Measurements from ENCODE around the gene RAD18.

Gene RAD18

GRCh38 chr3:8964436-8965370 is 1.4 kb upstream of the RAD18 start:
- peak; percentile 68 for DNase-seq (ENCODE audit: low spot score)

- no peak for DNase-seq (ENCODE audit: low spot score)
Measured at GRCh38 chr3:8962226-8962861, 928 bp downstream of the RAD18 start.

GRCh38 chr3:8959668-8960067 is 3.6 kb downstream of the RAD18 start:
- DNase-seq (ENCODE audit: low spot score), result no peak

DNA sequence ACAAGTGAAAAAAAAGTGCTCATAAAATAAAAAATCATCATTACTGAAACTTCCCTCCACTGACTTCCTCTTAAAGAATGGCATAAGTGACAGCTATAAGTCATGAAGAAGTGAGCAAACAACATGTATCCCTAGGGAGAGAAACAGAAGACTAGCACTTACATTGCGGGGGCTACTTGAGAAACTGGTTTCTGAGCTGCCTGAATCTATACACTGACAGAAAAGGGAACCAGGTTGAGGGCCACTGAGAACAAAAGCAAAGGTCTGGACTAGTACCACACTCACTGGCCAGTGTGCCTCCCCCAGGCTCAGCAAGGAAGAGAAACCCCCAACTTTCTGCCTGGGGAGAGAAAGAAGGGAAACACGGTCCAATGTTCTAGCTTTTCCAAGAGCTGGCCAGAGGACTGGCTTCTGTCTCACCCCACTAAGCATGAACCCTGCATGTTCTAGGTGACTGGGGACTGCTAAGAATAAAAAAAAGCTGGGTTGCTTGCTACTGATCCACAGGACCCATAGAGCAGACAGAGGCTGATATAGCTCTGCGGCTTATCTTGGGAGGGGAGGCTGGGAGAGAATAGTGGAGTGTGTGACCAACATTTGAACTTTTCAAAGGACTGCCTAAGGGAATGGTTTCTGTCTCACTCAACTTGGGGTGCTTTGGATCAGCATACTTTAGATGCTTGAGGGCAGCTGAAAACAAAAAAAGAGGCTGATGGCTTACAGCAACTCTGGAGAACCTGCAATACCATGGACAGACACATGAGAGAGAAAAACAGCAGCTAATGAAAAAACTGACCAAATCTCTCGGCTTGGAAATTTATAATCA is 8.1 kb downstream of the RAD18 start:
- DNase-seq (ENCODE audit: low spot score), result no peak

DNA sequence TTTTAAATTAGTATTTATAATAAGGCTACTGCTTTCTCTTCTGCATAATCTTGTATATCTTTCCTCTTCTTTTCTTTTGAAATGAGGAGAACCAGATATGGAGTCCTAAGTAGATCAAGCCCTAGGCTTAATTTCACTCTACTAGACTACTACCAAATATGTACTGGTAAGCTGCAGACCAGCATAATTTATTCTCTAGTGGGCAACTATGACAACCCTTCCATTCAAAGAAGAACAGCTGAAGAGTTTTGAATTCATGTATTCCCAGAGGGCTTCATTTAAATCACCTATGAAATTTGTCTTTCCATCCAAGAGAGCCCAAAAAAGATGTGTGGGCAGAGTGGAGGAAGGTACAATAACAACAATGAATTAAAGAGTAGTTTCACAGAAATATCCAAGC is 10.0 kb downstream of the RAD18 start:
- no peak for DNase-seq (ENCODE audit: low spot score)

DNA sequence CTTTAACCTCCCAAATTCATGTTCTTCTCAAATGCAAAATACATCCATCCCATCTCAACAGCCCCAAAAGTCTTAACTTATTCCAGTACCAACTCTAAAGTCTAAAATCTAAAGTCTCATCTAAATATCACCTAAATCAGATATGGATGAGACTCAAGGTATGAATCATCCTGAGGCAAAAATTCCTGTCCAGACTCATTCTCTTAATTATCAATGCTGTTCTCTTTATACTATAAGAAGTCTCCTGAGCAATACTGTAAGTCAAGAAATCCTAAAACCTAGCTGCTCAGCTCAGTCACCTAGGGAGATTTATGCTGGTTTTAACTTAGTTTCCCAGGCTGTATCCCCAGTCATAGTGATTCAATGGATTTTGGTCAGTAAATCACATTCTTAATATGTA is 11.1 kb downstream of the RAD18 start:
- no peak for DNase-seq (ENCODE audit: low spot score)

GRCh38 chr3:8945890-8946600 is 17.2 kb downstream of the RAD18 start:
- no peak for DNase-seq (ENCODE audit: low spot score)

DNA sequence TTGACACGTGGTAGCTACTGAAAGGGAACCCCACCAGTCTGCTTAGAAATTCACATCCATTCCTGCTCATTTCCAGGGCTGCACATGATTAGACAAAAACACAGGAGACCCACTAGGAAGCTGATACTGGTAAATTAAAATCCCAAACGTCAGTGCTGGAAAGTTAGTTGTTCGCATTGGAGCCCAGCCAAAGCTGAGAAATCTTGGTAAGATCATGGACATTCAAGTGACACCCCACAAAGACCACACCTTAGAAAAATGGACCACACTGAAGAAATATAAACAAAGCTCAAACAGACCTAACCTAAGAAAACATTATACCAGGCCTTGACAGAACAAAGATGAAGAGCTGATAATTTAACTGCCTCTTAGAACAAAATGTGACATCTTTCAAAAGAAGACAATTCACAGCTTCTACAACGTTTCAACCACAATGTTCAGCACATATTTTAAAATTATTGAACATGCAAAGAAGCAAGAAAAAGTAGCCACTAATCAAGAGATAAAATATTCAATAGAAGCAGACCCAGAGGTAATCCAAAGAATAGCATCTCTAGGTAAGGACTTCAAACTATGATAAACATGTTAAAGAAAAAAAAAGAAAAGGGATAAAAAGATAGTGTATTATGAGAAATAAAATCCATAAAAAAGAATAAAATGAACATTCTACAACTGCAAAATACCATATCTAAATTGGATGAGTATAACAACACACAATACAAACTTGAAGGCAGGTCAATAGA is 20.4 kb downstream of the RAD18 start:
- DNase-seq (ENCODE audit: low spot score), result no peak

DNA sequence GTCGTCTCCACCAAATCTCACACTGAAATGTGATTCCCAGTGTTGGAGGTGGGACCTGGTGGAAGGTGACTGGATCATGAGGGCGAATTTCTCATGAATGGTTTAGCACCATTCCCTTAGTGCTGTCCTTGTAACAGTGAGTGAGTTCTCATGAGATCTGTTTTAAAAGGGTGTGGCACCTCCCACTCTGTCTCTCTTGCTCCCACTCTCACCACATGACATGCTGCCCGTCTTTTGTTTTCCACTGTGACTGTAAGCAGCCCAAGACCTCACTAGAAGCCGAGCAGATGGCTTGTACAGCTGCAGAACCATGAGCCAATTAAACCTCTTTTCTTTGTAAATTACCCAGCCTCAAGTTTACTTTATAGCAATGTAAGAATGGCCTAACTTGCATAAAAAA is 21.2 kb downstream of the RAD18 start:
- DNase-seq (ENCODE audit: low spot score), result no peak

- peak; percentile 20 for DNase-seq (ENCODE audit: low spot score)
Measured at GRCh38 chr3:8938021-8938420, 25.3 kb downstream of the RAD18 start.

DNA sequence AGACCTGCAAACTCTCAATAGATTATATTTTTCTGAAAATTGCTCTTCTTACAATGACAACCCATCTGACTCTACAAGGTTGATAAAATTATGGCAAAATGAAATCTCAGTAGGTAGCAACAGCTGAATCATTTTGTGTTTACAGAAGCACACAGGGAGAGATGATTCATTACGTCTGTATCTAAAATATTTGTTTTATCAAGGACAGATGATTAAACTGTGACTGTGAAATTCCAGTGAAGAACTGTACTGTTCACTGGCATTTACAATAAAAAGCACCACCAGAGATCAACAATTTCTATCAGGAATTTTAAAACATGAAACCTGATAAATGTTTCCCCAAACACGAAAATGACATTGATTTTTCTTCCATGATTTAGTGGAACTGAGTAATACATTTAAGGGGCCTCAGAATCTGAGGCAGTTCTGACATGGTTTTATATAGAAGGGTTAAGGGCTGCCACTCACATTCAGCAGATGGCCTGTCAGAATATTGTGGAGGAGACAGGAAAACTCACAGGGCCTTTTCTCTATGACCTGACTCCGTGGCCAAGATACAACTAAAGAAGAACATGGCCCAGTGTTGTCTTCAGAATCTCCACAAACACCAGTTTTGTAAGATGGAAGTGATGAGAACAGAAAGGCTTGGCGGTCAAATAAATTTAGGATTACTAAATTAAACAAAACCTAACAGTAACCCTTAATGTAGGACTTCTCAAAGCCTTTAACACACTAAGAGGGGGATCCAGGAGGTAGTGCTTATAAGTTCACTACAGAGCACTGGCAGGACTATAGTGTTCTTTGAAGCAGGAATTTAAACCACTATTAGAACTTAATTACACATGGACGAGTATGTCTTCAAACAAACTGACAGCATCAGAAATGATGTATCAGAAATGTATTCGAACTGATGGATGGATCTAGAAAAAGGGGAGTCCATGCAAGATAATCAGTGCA is 25.9 kb downstream of the RAD18 start:
- peak; percentile 13 for DNase-seq (ENCODE audit: low spot score)

DNA sequence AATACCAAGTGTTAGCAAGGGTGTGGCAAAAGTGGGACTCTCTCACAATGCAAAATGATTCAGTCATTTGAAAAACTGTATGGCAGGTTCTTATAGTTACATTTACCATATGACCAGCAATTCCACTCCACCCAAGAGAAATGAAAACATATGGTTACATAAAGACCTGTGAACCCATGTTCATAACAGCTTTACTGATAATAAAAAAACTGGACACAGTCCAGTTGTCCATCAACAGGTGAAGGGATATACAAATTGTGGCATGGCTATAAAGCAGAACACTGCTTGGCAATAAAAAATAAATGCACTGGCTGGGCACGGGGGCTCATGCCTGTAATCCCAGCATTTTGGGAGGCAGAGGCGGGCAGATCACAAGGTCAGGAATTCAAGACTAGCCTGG is 30.8 kb downstream of the RAD18 start:
- DNase-seq (ENCODE audit: low spot score), result no peak

GRCh38 chr3:8931342-8931741 is 31.9 kb downstream of the RAD18 start:
- DNase-seq (ENCODE audit: low spot score), result no peak

- DNase-seq (ENCODE audit: low spot score), result no peak
Measured at GRCh38 chr3:8929860-8930259, 33.4 kb downstream of the RAD18 start.

GRCh38 chr3:8914491-8914890 is 48.8 kb downstream of the RAD18 start:
- no peak for DNase-seq (ENCODE audit: low spot score)

GRCh38 chr3:8911781-8912180 is 51.5 kb downstream of the RAD18 start:
- DNase-seq (ENCODE audit: low spot score), result no peak

GRCh38 chr3:8909160-8909559 is 54.1 kb downstream of the RAD18 start:
- DNase-seq (ENCODE audit: low spot score), result no peak

GRCh38 chr3:8903191-8903590 is 60.1 kb downstream of the RAD18 start:
- no peak for DNase-seq (ENCODE audit: low spot score)

- DNase-seq (ENCODE audit: low spot score), result no peak
Measured at GRCh38 chr3:8900869-8901268, 62.4 kb downstream of the RAD18 start.

GRCh38 chr3:8899876-8900460 is 63.3 kb downstream of the RAD18 start:
- no peak for DNase-seq (ENCODE audit: low spot score)
